Nephron (organoid): Measurements from ENCODE around the gene DLGAP1.
A peak's percentile ranks its signal among the peaks of the same experiment; 100 is the strongest.

ENCODE experiments used
- H3K27ac Mint-ChIP-seq, 3 experiments: 2 replicates each; pipeline ENCODE4 v1.8.0; 2020; ENCODE audit warnings: mixed read lengths in 3 of 3, mild to moderate bottlenecking in 2 of 3, moderate library complexity in 1 of 3
- H3K27me3 Mint-ChIP-seq: 2 replicates; pipeline ENCODE4 v1.8.0; 2021; ENCODE audit warnings: low read depth, mild to moderate bottlenecking, moderate library complexity, mixed read lengths
- H3K36me3 Mint-ChIP-seq: 2 replicates; pipeline ENCODE4 v1.8.0; 2020; ENCODE audit warnings: low read depth, mixed read lengths
- H3K4me1 Mint-ChIP-seq: 2 replicates; pipeline ENCODE4 v1.8.0; 2020; ENCODE audit warnings: mixed read lengths
- H3K4me3 Mint-ChIP-seq, 3 experiments: 2 replicates each; pipeline ENCODE4 v1.8.0; 2020; ENCODE audit warnings: mild to moderate bottlenecking in 3 of 3, mixed read lengths in 3 of 3, moderate library complexity in 2 of 3
- H3K9me3 Mint-ChIP-seq: 2 replicates; pipeline ENCODE4 v1.8.0; 2020; ENCODE audit warnings: mixed read lengths
- TF ChIP-seq, protein P1 (sequence below), 3 experiments: fragments of 200-600 bp; sonication (generic); IDR thresholded peaks; one replicate each; pipeline ENCODE4 v1.5.0; 2021; ENCODE audit warnings: antibody characterized with exemption in 3 of 3; ENCODE audit not compliant: unreplicated experiment in 3 of 3

The DLGAP1 gene

DNA sequence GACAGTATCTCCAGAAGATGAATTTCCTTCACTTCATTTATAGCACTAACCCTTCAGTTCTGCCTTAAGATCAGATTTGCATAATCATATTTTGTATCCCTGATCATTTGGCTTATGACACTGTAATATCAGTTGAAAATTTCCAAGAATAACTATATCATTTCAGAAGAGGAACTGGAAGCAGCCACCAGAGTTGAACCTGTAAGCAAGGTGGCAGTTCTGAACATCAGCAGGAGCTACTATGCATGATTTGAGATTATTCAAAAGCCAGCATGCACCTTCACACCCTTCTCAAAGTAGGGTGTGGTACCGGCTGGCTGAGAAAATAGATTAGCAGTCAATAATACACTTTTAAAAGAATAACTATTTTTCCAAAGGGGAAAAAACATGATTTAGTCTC, 328.2 kb downstream of the DLGAP1 start:
- H3K9me3 Mint-ChIP-seq = no peaks in the 10 kb centered on the region
- H3K27me3 Mint-ChIP-seq = no peaks in the 10 kb centered on the region
- no peak overlapping the region for H3K27ac Mint-ChIP-seq
- H3K36me3 Mint-ChIP-seq = no peaks in the 10 kb centered on the region
- TF ChIP-seq, protein P1, sequence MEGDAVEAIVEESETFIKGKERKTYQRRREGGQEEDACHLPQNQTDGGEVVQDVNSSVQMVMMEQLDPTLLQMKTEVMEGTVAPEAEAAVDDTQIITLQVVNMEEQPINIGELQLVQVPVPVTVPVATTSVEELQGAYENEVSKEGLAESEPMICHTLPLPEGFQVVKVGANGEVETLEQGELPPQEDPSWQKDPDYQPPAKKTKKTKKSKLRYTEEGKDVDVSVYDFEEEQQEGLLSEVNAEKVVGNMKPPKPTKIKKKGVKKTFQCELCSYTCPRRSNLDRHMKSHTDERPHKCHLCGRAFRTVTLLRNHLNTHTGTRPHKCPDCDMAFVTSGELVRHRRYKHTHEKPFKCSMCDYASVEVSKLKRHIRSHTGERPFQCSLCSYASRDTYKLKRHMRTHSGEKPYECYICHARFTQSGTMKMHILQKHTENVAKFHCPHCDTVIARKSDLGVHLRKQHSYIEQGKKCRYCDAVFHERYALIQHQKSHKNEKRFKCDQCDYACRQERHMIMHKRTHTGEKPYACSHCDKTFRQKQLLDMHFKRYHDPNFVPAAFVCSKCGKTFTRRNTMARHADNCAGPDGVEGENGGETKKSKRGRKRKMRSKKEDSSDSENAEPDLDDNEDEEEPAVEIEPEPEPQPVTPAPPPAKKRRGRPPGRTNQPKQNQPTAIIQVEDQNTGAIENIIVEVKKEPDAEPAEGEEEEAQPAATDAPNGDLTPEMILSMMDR (IDR thresholded peaks at IDR 0.05; ENCODE audit: unreplicated experiment in 3 of 3) = no peak
- peaks cover 22% of the 10 kb centered on the region for H3K4me1 Mint-ChIP-seq
- no peak overlapping the region for H3K4me3 Mint-ChIP-seq

DNA sequence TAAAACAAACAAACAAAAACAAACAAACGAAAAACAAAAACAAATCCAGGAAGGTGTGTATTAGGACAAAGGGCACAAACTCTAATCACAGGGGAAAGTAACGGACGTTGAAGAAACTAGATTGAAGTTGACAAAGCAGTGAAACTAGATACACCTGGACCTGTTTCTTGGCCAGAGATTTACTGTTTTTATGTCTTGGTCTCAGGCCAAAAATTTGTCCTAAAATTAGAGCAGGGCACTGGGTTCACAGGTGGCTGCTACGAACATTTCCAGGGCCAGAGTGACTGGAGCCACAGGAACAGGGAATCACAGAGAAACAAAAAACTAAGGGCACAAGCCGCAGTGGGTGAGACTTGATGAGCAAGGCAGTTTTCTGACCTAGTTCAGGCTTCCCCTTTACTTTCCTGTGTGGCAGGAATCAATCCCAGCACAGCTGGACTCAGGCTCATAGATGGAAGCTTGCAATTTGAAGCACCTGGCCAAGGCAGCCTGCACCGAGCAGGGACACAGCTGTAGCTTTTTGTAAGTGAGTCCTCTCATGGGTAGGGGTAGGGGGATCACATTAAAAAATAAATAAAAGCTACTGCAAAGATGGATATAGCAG, 329.4 kb downstream of the DLGAP1 start:
- no peaks in the 10 kb centered on the region for H3K36me3 Mint-ChIP-seq
- no peak overlapping the region for H3K4me3 Mint-ChIP-seq
- TF ChIP-seq, protein P1 (IDR thresholded peaks at IDR 0.05; ENCODE audit: unreplicated experiment in 3 of 3) = no peak
- H3K4me1 Mint-ChIP-seq = peaks cover 22% of the 10 kb centered on the region
- H3K27me3 Mint-ChIP-seq = peaks cover 3% of the 10 kb centered on the region
- peak overlapping the region; percentile 59 to 91 (median 90) for H3K27ac Mint-ChIP-seq
- no peaks in the 10 kb centered on the region for H3K9me3 Mint-ChIP-seq

DNA sequence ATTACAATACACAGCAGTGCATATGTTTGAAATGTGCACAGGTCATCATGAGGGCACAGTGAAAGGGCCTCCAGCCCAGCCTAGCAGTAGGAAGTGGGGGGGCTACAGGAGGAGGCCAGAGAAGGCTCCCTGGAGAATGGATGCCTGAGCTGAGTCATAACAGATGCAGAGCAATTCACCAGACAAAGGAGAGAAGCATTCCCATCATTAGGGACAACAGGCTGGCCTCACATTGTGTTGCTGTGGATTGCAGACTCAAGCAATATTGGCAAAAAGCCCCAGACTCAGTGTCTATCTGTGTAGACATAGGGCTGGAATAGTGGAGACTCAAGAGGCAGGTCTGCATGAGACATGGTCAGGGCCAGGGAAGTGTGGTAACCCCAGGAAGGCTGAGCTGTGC, 329.9 kb downstream of the DLGAP1 start:
- peaks cover 4% of the 10 kb centered on the region for H3K27me3 Mint-ChIP-seq
- no peaks in the 10 kb centered on the region for H3K36me3 Mint-ChIP-seq
- H3K4me3 Mint-ChIP-seq = no peak overlapping the region
- H3K9me3 Mint-ChIP-seq = no peaks in the 10 kb centered on the region
- H3K4me1 Mint-ChIP-seq = peaks cover 22% of the 10 kb centered on the region
- peak overlapping the region; percentile 59 to 91 (median 90) for H3K27ac Mint-ChIP-seq
- TF ChIP-seq, protein P1 (IDR thresholded peaks at IDR 0.05; ENCODE audit: unreplicated experiment in 3 of 3) = no peak

DNA sequence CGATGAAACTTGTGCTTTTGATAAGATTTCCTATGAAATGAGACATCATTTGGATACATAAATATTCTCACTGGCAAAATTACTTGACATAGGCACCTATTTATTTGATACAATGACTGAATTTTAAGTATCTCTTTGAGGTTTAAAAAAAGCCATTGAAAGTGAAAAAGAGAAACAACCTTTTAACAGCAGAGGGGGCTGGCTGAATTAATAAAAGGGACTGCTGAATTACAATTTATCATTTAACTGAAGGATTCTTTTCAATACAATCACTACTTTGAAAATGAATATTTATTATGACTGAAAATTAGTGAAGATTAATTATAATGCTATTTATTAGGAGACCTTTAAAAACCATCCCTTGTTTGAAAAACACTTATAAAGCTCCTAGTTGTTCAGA, 335.3 kb downstream of the DLGAP1 start:
- peaks cover 4% of the 10 kb centered on the region for H3K9me3 Mint-ChIP-seq
- TF ChIP-seq, protein P1 (IDR thresholded peaks at IDR 0.05; ENCODE audit: unreplicated experiment in 3 of 3) = peak in 1 of 3 experiments; percentile 17
- peaks cover 2% of the 10 kb centered on the region for H3K4me1 Mint-ChIP-seq
- no peaks in the 10 kb centered on the region for H3K36me3 Mint-ChIP-seq
- H3K27me3 Mint-ChIP-seq = peaks cover 4% of the 10 kb centered on the region
- no peak overlapping the region for H3K4me3 Mint-ChIP-seq
- no peak overlapping the region for H3K27ac Mint-ChIP-seq

DNA sequence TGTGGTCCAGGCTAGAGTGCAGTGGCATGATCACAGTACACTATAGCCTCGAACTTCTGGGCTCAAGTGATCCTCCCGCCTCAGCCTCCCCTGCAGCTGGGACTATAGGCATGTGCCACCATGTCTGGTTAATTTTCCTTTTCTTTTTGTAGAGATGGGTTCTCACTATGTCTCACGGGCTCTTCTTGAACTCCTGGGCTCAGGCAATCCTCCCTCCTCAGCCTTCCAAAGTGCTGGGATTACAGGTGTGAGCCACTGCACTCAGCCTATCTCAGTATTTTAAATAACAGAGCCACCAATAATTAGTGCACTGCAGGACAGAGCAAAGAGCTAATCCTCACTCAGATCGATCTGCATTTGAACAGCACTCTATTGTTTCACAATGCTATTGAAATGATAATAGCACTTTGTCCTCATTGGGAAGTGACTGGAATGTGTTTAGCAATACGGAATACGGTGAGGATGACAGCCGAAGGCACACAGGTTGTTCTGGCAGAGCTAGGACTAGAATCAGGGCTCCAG, 335.9 kb downstream of the DLGAP1 start:
- TF ChIP-seq, protein P1 (IDR thresholded peaks at IDR 0.05; ENCODE audit: unreplicated experiment in 3 of 3) = no peak
- no peak overlapping the region for H3K27ac Mint-ChIP-seq
- H3K4me1 Mint-ChIP-seq = no peaks in the 10 kb centered on the region
- H3K36me3 Mint-ChIP-seq = no peaks in the 10 kb centered on the region
- no peak overlapping the region for H3K4me3 Mint-ChIP-seq
- H3K9me3 Mint-ChIP-seq = peaks cover 10% of the 10 kb centered on the region
- peaks cover 4% of the 10 kb centered on the region for H3K27me3 Mint-ChIP-seq

DNA sequence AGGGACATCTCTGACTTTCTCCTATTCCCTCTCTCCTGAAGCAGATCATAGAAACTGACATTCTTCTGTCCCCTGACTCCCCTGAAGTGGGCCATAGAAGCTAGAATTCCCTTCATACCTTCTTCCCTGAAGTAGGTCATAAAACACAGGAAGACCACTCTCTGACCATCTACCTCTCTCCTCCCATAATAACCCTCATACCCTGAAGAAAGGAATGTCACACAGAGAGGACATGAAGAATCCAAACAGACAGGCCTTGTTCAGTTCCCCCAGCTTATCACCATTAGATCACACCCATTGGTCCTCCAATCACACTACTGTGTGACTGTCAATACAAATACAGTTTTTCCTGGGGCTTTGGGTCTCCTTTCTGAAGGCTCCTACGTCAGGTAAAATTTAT, 347.1 kb downstream of the DLGAP1 start:
- peaks cover 2% of the 10 kb centered on the region for H3K4me1 Mint-ChIP-seq
- H3K27me3 Mint-ChIP-seq = no peaks in the 10 kb centered on the region
- TF ChIP-seq, protein P1 (IDR thresholded peaks at IDR 0.05; ENCODE audit: unreplicated experiment in 3 of 3) = no peak
- no peaks in the 10 kb centered on the region for H3K36me3 Mint-ChIP-seq
- no peak overlapping the region for H3K4me3 Mint-ChIP-seq
- no peak overlapping the region for H3K27ac Mint-ChIP-seq
- H3K9me3 Mint-ChIP-seq = no peaks in the 10 kb centered on the region
